ENCODE results near the gene PLCB3.

- TF ChIP-seq CTCF (IDR thresholded peaks at IDR 0.05 in 2 of 3, conservative IDR thresholded peaks at IDR 0.05 in 1 of 3; ENCODE audit: control insufficient read depth in 2 of 3, extremely low read depth in 1 of 3, insufficient read depth in 1 of 3, low read depth in 3 of 3, low read length in 3 of 3): no peak
- TF ChIP-seq REST (IDR thresholded peaks at IDR 0.05; ENCODE audit: low read depth, low read length): no peak
- no peak for TF ChIP-seq FOXK2 (IDR thresholded peaks at IDR 0.05)
- TF ChIP-seq POLR2A (IDR thresholded peaks at IDR 0.05; ENCODE audit: low read depth, low read length): no peak
- no peak for TF ChIP-seq CBX5 (IDR thresholded peaks at IDR 0.05; ENCODE audit: low read depth)
- TF ChIP-seq MXI1 (IDR thresholded peaks at IDR 0.05; ENCODE audit: low read depth, low read length): no peak
- no peak for TF ChIP-seq CEBPB (IDR thresholded peaks at IDR 0.05; ENCODE audit: borderline replicate concordance in 1 of 2, low read depth in 2 of 2, low read length in 2 of 2)
- TF ChIP-seq CREM (IDR thresholded peaks at IDR 0.05; ENCODE audit: low read depth): no peak
- TF ChIP-seq MAX (IDR thresholded peaks at IDR 0.05; ENCODE audit: low read depth, low read length): no peak
- TF ChIP-seq MLLT1 (IDR thresholded peaks at IDR 0.05): no peak
Observed at GRCh38 chr11:64291752-64292459, 40.6 kb downstream of the PLCB3 start.
